Activated T-helper 1 cell treated with anti-CD3 and anti-CD28 coated beads, Interleukin-12 subunit alpha, Interleukin-12 subunit beta, Interleukin-2, Interleukin-4 antibody, amounts not matched to agents 30 ng/mL and 10 ng/mL and 1 ng/mL, durations not matched to agents 14 hours and 24 hours and 36 hours (primary cell): ENCODE data around the gene GALNT3. TPM values are rescaled to one million over a fixed set of nuclear protein-coding genes. Genes with fewer than 3 reads are reported as not detected.

ENCODE experiments used
- DNase-seq: peaks from one replicate; pipeline ENCODE4 v3.0.0; 2021; ENCODE audit warnings: low spot score
- H3K27ac Mint-ChIP-seq: one replicate; pipeline ENCODE4 v1.8.0; 2021; ENCODE audit warnings: mild to moderate bottlenecking, mixed read lengths
- H3K27me3 Mint-ChIP-seq: one replicate; pipeline ENCODE4 v1.8.0; 2022; ENCODE audit warnings: mild to moderate bottlenecking, moderate library complexity, mixed read lengths; ENCODE audit not compliant: insufficient read depth
- H3K36me3 Mint-ChIP-seq: one replicate; pipeline ENCODE4 v1.8.0; 2021; ENCODE audit warnings: low read depth, mixed read lengths
- H3K4me1 Mint-ChIP-seq: one replicate; pipeline ENCODE4 v1.8.0; 2021; ENCODE audit warnings: low read depth, mixed read lengths
- H3K4me3 Mint-ChIP-seq: one replicate; pipeline ENCODE4 v1.8.0; 2021; ENCODE audit warnings: mild to moderate bottlenecking, moderate library complexity, mixed read lengths
- H3K9me3 Mint-ChIP-seq: one replicate; pipeline ENCODE4 v1.8.0; 2021; ENCODE audit warnings: mixed read lengths
- intact Hi-C: fragments of 100-400 bp; cut with micrococcal nuclease; formaldehyde crosslinking; loops from one replicate; pipeline ENCODE4 v1.15.1; 2024
- total RNA-seq: library from RNA; stranded (reverse); gene quantifications from 2 replicates; pipeline ENCODE4 v1.2.3, GENCODE V29; 2022

Gene GALNT3
- total RNA-seq, 1 donor from 2014 or later: 4.8 TPM

- Mint-ChIP-seq H3K27ac (no peak overlapping the region), H3K9me3 (no peaks in the 10 kb centered on the region), H3K4me3 (peak overlapping the region; percentile 30), H3K27me3 (no peaks in the 10 kb centered on the region), H3K4me1 (peaks cover 42% of the 10 kb centered on the region), H3K36me3 (peaks cover 11% of the 10 kb centered on the region)
- DNase-seq: no peak
- intact Hi-C loops: loop anchor here (10.0 kb wide), 1 partner anchor 497 kb away; no protein-coding TSS in a partner anchor
These were observed 2.0 kb downstream of the GALNT3 start for GRCh38 chr2:165792104-165792454.

- peaks cover 41% of the 10 kb centered on the region for H3K4me1 Mint-ChIP-seq
- no peak overlapping the region for H3K27ac Mint-ChIP-seq
- H3K4me3 Mint-ChIP-seq: peak overlapping the region; percentile 30
- DNase-seq: no peak
- H3K36me3 Mint-ChIP-seq: peaks cover 10% of the 10 kb centered on the region
- intact Hi-C loops: loop anchor here (10.0 kb wide), 1 partner anchor 497 kb away; no protein-coding TSS in a partner anchor
- no peaks in the 10 kb centered on the region for H3K27me3 Mint-ChIP-seq
- no peaks in the 10 kb centered on the region for H3K9me3 Mint-ChIP-seq
These were observed 2.5 kb downstream of the GALNT3 start for GRCh38 chr2:165791421-165792103.

GRCh38 chr2:165790466-165790865 lies 3.6 kb downstream of the GALNT3 start:
- H3K36me3 Mint-ChIP-seq: peaks cover 16% of the 10 kb centered on the region
- H3K27ac Mint-ChIP-seq: no peak overlapping the region
- H3K4me1 Mint-ChIP-seq: peaks cover 36% of the 10 kb centered on the region
- no peak for DNase-seq
- H3K9me3 Mint-ChIP-seq: no peaks in the 10 kb centered on the region
- H3K27me3 Mint-ChIP-seq: no peaks in the 10 kb centered on the region
- H3K4me3 Mint-ChIP-seq: no peak overlapping the region
- intact Hi-C loops: loop anchor here (10.0 kb wide), 1 partner anchor 496 kb away; no protein-coding TSS in a partner anchor

- Mint-ChIP-seq H3K27me3 (no peaks in the 10 kb centered on the region), H3K4me1 (peaks cover 17% of the 10 kb centered on the region), H3K36me3 (peaks cover 22% of the 10 kb centered on the region), H3K4me3 (no peak overlapping the region), H3K9me3 (no peaks in the 10 kb centered on the region), H3K27ac (no peak overlapping the region)
- DNase-seq: no peak
- intact Hi-C loops: no loop called here
These were observed 6.7 kb downstream of the GALNT3 start for GRCh38 chr2:165787334-165787733.

GRCh38 chr2:165779706-165780105 lies 14.3 kb downstream of the GALNT3 start:
- H3K9me3 Mint-ChIP-seq: peaks cover 3% of the 10 kb centered on the region
- no peaks in the 10 kb centered on the region for H3K27me3 Mint-ChIP-seq
- no peak overlapping the region for H3K27ac Mint-ChIP-seq
- peaks cover 19% of the 10 kb centered on the region for H3K4me1 Mint-ChIP-seq
- DNase-seq: no peak
- intact Hi-C loops: loop anchor here (1.0 kb wide), 1 partner anchor 378 kb away; no protein-coding TSS in a partner anchor
- H3K36me3 Mint-ChIP-seq: peaks cover 25% of the 10 kb centered on the region
- H3K4me3 Mint-ChIP-seq: no peak overlapping the region

- Mint-ChIP-seq H3K36me3 (peaks cover 27% of the 10 kb centered on the region), H3K27me3 (no peaks in the 10 kb centered on the region), H3K27ac (no peak overlapping the region), H3K9me3 (peaks cover 3% of the 10 kb centered on the region), H3K4me1 (peaks cover 25% of the 10 kb centered on the region), H3K4me3 (no peak overlapping the region)
- intact Hi-C loops: loop anchor here (1.0 kb wide), 1 partner anchor 378 kb away; no protein-coding TSS in a partner anchor
- DNase-seq: no peak
These were observed 15.2 kb downstream of the GALNT3 start for GRCh38 chr2:165778653-165779451.

GRCh38 chr2:165778187-165778556 lies 15.9 kb downstream of the GALNT3 start:
- Mint-ChIP-seq H3K36me3 (peaks cover 30% of the 10 kb centered on the region), H3K27me3 (no peaks in the 10 kb centered on the region), H3K4me3 (no peak overlapping the region), H3K9me3 (peaks cover 3% of the 10 kb centered on the region), H3K27ac (no peak overlapping the region), H3K4me1 (peaks cover 25% of the 10 kb centered on the region)
- DNase-seq: no peak
- intact Hi-C loops: no loop called here

GRCh38 chr2:165777522-165778186 lies 16.4 kb downstream of the GALNT3 start:
- Mint-ChIP-seq H3K27ac (no peak overlapping the region), H3K9me3 (peaks cover 3% of the 10 kb centered on the region), H3K4me1 (peaks cover 25% of the 10 kb centered on the region), H3K4me3 (no peak overlapping the region), H3K27me3 (no peaks in the 10 kb centered on the region), H3K36me3 (peaks cover 33% of the 10 kb centered on the region)
- DNase-seq: no peak
- intact Hi-C loops: no loop called here

GRCh38 chr2:165776796-165777195 lies 17.3 kb downstream of the GALNT3 start:
- intact Hi-C loops: no loop called here

GRCh38 chr2:165776013-165776412 lies 18.0 kb downstream of the GALNT3 start:
- no peak overlapping the region for H3K27ac Mint-ChIP-seq
- no peaks in the 10 kb centered on the region for H3K27me3 Mint-ChIP-seq
- H3K36me3 Mint-ChIP-seq: peaks cover 33% of the 10 kb centered on the region
- H3K4me1 Mint-ChIP-seq: peaks cover 25% of the 10 kb centered on the region
- DNase-seq: no peak
- H3K9me3 Mint-ChIP-seq: peaks cover 3% of the 10 kb centered on the region
- H3K4me3 Mint-ChIP-seq: no peak overlapping the region
- intact Hi-C loops: no loop called here

More at GRCh38 chr2:165776796-165777195, 17.3 kb downstream of the GALNT3 start:
- Mint-ChIP-seq H3K27ac (no peak overlapping the region), H3K4me1 (peaks cover 25% of the 10 kb centered on the region), H3K9me3 (peaks cover 3% of the 10 kb centered on the region), H3K4me3 (no peak overlapping the region), H3K36me3 (peaks cover 33% of the 10 kb centered on the region), H3K27me3 (no peaks in the 10 kb centered on the region)
- no peak for DNase-seq

- no peak for DNase-seq
- intact Hi-C loops: no loop called here
- Mint-ChIP-seq H3K4me3 (no peak overlapping the region), H3K9me3 (no peaks in the 10 kb centered on the region), H3K4me1 (peaks cover 23% of the 10 kb centered on the region), H3K36me3 (peaks cover 23% of the 10 kb centered on the region), H3K27ac (no peak overlapping the region), H3K27me3 (no peaks in the 10 kb centered on the region)
These were observed 20.4 kb downstream of the GALNT3 start for GRCh38 chr2:165773684-165774083.

- Mint-ChIP-seq H3K36me3 (peaks cover 14% of the 10 kb centered on the region), H3K9me3 (no peaks in the 10 kb centered on the region), H3K27me3 (no peaks in the 10 kb centered on the region), H3K27ac (no peak overlapping the region), H3K4me1 (peaks cover 8% of the 10 kb centered on the region), H3K4me3 (no peak overlapping the region)
- DNase-seq: no peak
- intact Hi-C loops: no loop called here
These were observed 21.9 kb downstream of the GALNT3 start for GRCh38 chr2:165772183-165772582.
